DMS53 treated with DMSO at 0.1 percent for 48 hours (cell line): ENCODE measurements around the gene CABLES1.
A peak's percentile ranks its signal among the peaks of the same experiment; 100 is the strongest.
"Not testable (repeated sequence)": the region's sequence is repeated elsewhere in the genome, so short reads cannot be mapped to it uniquely, and the experiment has no call there.

ENCODE experiments used
- DNase-seq: peaks from one replicate; lab custom pipeline; 2025; ENCODE audit not compliant: unreplicated experiment; lab: John Stamatoyannopoulos, UW

Gene CABLES1

GRCh38 chr18:23108496-23108895 lies 26.8 kb upstream of the CABLES1 start:
- no peak for DNase-seq

- DNase-seq = not testable (repeated sequence)
Measured at GRCh38 chr18:23109163-23109562, 26.1 kb upstream of the CABLES1 start.

DNA sequence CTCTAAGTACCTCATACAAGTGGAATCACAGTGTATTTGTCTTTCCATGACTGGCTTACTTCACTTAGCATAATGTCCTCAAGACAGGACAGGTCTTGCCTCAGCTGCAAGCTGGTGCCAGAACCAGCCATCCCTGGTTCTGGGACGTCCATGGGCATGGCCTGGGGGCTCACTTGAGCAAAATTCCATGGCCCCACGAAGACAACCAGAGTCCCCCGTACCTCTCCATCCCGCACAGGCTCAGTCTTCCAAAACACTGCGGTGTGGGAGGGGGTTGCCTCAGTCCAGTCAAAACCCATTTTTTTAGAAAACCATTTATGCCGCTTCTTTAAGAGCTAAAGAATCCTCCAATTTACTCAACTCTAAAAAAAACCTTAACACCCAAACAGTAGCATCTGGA lies 21.7 kb upstream of the CABLES1 start:
- no peak for DNase-seq

DNA sequence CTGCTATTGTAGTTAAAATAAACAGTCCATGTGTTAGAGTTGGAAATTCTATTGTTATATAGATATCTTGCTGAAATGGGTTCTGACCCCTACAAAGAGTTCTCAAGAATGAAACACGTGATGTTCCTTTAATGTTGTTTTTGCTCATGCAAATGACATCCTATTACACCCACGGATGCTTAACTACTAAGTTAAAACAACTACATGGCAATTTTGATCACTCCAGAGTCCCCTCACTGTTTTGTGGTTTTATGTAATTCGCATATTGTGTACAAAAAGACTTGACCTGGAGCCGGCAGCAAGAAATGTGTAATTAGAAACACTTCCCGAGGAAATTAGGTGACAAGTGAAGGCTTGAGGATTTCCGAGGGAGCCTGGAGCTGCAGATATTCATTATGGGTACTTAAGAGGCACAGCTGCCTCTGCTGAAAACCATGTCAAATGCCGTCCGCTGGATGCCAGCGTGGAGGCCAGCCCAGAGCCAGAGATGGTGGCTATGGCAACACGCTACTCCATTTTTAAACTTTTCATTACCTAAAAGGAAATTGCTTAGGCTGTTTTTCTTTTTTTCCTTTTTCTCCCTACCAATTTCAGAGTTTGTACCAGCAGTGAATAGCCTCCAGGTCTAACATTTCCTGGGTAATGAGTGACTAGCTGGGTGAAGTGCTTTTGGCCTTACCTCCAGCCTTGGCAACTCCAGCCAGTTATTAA lies 21.0 kb upstream of the CABLES1 start:
- no peak for DNase-seq

DNA sequence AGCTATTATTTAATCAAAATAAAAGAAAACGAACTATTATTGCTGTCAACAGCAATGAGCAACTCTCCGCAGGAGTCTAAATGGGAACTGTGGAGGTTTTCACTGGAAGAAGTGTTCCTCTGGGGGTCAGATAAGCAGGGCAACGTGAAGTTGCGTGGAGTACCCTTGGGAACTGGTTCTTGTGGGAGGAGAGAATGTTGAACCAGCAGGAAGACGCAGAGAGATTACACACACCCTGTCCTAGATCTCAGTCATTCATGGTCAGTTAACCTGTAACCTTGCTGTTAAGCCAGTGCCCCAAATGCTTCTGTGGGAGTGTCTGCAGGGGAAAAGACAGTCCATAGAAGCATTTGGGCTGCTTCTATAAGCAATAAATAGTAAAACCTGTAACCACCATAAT lies 20.4 kb upstream of the CABLES1 start:
- DNase-seq = no peak

DNA sequence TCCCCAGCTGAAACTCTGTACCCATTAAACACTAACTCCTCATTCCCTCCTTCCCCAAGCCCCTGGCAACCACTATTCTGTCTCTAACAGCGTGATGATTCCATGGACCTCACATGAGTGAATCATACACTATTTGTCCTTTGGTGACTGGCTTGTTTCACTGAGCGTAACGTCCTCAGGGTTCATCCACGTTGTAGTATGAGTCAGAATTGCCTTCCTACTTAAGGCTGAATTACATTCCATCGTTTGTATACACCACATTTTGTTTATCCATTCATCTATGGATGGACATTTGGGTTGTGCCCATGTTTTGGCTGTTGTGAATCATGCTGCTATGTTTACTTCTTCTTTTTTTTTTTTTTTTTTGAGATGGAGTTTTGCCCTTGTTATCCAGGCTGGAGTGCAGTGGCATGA lies 19.6 kb upstream of the CABLES1 start:
- DNase-seq = peak; percentile 34

DNA sequence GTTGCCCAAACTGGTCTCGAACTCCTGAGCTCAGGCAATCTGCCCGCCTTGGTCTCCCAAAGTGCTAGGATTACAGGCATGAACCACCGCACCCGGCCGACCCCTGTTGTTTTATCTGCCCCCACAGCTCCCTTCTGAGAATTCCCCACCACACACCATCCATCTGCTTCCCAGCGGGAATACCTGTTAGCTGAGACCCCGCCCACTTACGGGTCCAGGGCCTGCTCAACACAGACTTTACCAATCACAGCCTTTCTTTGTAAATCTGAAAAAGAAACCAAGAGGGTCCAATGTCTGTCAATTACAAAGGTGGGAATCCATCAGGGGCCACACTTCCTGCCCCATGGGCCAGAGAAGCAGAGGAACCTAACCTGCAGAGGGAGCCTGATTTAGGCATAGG lies 14.2 kb upstream of the CABLES1 start:
- no peak for DNase-seq

DNA sequence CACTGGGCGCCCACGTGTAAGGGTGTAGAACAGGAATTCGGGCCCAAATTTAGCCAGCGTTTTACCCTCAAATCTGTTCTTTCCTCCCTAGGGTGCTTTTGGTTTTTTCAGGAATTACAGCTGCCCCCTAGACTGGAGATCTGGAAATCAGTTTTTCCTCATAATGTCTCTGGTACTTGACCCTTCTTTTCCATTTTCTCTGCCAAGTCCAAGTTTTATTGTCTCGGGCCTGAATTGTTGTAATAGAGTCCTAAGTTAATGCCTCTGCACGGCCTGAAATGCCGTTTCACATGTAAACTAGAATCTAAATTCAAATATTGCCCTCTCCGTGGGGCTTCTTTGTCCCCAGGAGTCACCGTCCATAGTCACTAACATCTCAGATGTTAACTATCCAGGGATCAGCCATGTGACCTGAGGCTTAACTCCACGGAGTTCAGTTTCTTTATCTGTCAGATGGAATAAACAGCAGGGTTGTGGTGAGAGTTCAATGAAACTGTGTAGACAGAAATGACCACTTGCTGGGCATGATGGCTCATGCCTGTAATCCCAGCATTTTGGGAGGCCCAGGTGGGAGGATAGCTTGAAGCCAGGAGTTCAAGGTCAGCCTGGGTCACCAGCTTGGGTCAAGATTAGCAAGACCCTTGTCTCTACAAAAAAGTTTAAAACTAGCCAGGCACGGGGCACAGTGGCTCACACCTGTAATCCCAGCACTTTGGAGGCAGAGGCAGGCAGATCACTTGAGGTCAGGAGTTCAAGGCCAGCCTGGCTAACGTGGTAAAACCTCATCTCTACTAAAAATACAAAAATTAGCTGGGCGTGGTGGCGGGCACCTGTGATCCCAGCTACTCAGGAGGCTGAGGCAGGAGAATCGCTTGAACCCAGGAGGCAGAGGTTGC lies 12.7 kb upstream of the CABLES1 start:
- no peak for DNase-seq

- no peak for DNase-seq
Measured at GRCh38 chr18:23126376-23127056, 8.8 kb upstream of the CABLES1 start.

- no peak for DNase-seq
Measured at GRCh38 chr18:23127090-23127489, 8.2 kb upstream of the CABLES1 start.

DNA sequence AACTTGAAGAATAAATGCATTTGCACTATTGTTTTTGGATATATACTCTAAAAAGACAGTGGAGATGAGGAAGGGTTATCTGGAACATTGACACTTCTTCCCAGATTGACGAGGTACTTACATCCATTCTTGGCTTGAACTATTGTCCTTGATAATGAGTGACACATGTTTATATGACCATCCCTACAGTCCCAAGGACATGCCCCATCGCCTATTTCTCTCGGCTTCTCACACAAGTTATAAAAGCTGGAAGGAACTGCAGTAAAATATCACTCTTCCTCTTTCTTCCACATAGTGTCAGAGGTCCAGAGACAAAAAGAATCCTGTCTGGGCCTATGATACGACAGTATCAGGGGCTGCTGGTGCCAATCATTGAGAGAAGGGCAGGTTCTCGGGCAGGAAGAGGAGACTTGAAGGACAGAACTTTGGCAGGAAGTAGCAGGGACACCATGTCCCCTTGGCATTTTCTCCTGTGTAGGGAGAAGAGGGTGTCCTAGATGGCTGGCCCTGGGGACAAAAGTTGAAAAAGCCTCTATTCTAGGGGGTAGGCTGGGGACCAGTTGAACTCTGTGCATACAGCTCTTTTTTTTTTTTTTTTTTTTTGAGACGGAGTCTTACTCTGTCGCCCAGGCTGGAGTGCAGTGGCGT lies 5.8 kb upstream of the CABLES1 start:
- no peak for DNase-seq

DNA sequence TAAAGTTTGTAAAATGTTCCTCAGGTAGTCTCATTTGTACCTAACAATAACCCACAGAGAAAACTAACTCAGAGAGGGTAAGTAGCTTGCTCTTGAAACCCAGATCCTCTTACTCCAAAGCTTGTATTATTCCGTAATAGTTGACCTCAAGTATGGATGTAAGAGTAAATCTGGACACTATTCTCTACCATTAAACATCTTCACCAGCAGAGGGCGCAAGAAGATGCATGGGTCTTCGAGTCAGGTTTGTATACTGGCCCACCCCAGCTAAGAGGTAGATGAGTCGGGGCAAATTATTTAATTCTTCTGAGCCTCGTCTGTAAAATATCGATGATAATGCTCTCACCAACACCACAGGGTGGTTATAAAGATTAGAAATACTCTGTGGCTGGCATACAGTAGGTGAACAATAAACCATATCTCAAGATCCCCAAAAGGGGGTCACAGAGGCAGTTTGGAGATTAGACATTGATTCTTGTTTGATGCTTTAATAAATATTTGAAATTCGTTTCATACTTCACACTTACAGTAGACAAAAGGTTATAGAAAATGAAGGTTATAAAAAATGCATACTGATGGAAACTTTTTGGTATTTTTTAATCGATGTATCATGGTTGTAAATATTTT lies 3.5 kb upstream of the CABLES1 start:
- peak; percentile 22 for DNase-seq

DNA sequence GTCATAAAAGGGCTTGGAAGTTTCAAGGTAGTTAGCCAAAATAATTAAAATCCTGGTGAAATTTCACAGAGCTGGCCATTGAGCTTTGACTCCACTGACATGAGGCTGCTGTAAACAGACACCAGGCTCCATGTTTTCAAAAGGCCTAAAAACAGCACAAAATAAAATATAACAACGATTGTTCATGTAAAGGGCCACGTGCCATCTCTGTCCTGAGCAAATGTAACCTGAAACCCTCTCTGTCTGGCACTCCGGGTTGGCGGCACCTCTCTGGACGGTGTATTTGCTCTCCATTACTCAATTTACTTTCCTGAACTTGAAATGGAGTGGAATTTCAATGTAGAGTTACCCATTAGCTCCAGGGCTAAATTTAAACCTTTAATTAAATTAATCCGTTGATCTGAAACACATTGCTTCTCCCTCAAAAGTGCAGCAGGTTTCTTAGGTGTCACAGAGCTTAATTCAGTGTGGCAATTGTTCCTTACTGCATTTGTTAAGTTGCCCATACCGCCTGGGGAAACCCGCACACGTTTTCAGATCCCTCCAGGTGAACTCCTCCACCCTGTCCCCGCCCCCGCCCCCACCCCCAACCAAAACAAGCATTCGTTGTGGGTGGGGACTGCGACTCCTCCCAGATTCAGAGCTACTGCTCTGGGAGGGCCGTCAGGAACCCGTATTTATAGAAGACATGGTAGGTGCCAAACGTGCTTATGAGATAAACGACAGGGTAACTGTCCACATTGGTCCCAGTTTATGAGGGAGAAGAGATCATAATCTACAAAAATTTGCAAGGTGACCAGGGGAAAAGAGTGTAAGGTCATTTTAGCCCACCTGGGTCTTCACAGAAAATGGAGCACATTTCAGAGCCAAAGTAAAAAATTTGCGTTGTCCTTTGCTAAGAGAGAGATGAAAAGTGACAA lies 1.2 kb upstream of the CABLES1 start:
- DNase-seq = peak; percentile 87

GRCh38 chr18:23135550-23136325 lies 453 bp downstream of the CABLES1 start:
- DNase-seq = no peak

GRCh38 chr18:23136326-23137096 lies 1.2 kb downstream of the CABLES1 start:
- no peak for DNase-seq

GRCh38 chr18:23137097-23137635 lies 1.9 kb downstream of the CABLES1 start:
- no peak for DNase-seq

DNA sequence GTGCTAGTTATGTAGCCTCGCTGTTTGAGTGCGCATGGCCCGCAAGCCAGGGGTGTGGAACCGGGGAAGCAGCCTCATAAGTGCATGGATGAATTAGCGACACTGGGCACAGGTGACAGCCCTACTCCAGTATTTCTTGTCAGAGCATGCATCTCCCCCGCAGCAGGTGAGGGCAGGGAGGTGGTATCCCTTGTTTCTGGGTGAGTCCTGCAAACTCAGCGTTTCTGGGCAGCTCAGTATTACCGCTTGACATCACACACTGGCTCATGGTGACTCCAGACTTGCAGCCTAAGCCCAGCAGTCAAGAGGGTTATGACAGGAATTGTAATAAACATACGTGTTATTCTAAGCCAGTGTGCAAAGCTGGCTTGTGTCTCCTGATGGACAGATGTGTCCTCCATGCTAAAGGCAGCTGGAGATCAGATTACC lies 2.5 kb downstream of the CABLES1 start:
- DNase-seq = peak; percentile 50

GRCh38 chr18:23138471-23138870 lies 3.2 kb downstream of the CABLES1 start:
- peak; percentile 60 for DNase-seq
